Activated CD4-positive, alpha-beta memory T cell treated with anti-CD3 and anti-CD28 coated beads for 36 hours (primary cell): ENCODE measurements around the gene RHOT2. TPM values are rescaled to one million over a fixed set of nuclear protein-coding genes. Genes with fewer than 3 reads are reported as not detected.

ENCODE experiments used
- CTCF ChIA-PET: fragments of 350-600 bp; sonication (Branson Sonifier 250); formaldehyde crosslinking; loops from one replicate; lab custom pipeline; 2021; ENCODE audit warnings: antibody characterized with exemption, inconsistent platforms; lab: Charles Lee
- POLR2A ChIA-PET: fragments of 350-600 bp; sonication (Branson Sonifier 250); formaldehyde crosslinking; loops from one replicate; lab custom pipeline; 2021; ENCODE audit warnings: antibody characterized with exemption; lab: Charles Lee
- DNase-seq: peaks from one replicate; pipeline ENCODE4 v3.0.0-alpha.2; 2020
- H3K27ac Mint-ChIP-seq: one replicate; pipeline ENCODE4 v1.8.0; 2021; ENCODE audit warnings: mixed read lengths
- H3K27me3 Mint-ChIP-seq: one replicate; pipeline ENCODE4 v1.8.0; 2021; ENCODE audit warnings: mixed read lengths
- H3K36me3 Mint-ChIP-seq: one replicate; pipeline ENCODE4 v1.8.0; 2021; ENCODE audit warnings: mixed read lengths
- H3K4me1 Mint-ChIP-seq: one replicate; pipeline ENCODE4 v1.8.0; 2021; ENCODE audit warnings: low read depth, mixed read lengths
- H3K4me3 Mint-ChIP-seq: one replicate; pipeline ENCODE4 v1.8.0; 2021; ENCODE audit warnings: mild to moderate bottlenecking, mixed read lengths
- H3K9me3 Mint-ChIP-seq: one replicate; pipeline ENCODE4 v1.8.0; 2021; ENCODE audit warnings: mixed read lengths
- intact Hi-C: fragments of 100-400 bp; cut with micrococcal nuclease; formaldehyde crosslinking; loops from one replicate; pipeline ENCODE4 v1.15.1; 2023
- total RNA-seq, 2 experiments: library from RNA; stranded (reverse); gene quantifications; one replicate each; pipeline ENCODE4 v1.2.3, GENCODE V29; 2021

The RHOT2 gene
- total RNA-seq, 2 experiments from 2014 or later = 112 to 128 TPM

DNA sequence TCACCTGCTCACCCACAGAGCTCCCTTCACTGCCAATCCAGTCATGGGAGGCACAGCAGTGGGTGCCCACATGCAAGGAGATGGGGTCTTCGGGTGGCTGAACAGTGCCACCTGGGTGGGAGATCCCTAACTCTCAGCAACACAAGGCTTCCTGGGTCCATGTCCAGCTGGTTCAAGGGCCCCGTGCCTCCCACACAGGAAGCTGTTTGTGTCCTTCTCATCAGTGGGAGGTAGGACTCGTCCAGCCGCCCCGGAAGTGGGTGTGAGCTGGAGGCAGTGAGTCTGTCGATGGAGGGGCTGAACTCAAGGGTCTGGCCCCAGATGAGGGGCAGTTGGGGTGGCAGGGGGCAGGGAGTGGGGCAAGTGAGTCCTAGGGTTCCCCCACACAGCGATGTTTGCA, 36.1 kb downstream of the RHOT2 start:
- Mint-ChIP-seq H3K9me3 (no peaks in the 10 kb centered on the region), H3K4me3 (no peak overlapping the region), H3K27me3 (peaks cover 45% of the 10 kb centered on the region), H3K4me1 (peaks cover 6% of the 10 kb centered on the region), H3K36me3 (no peaks in the 10 kb centered on the region), H3K27ac (no peak overlapping the region)
- ChIA-PET POLR2A (no interaction called here), CTCF (interaction anchor here (1.1 to 2.4 kb wide), 3 partner anchors 9 to 81 kb away, joined by 3 to 9 read pairs (median 4); partner anchors contain the start of gene METRN)
- DNase-seq = no peak
- intact Hi-C loops = no loop called here

GRCh38 chr16:704552-705380, 36.8 kb downstream of the RHOT2 start:
- Mint-ChIP-seq H3K4me3 (no peak overlapping the region), H3K4me1 (peaks cover 2% of the 10 kb centered on the region), H3K9me3 (no peaks in the 10 kb centered on the region), H3K27me3 (peaks cover 51% of the 10 kb centered on the region), H3K27ac (no peak overlapping the region), H3K36me3 (no peaks in the 10 kb centered on the region)
- CTCF ChIA-PET = interaction anchor here (1.2 kb wide), 1 partner anchor 10 kb away, joined by 4 read pairs; the partner anchor contains the start of gene METRN
- intact Hi-C loops = no loop called here
- DNase-seq = no peak
- POLR2A ChIA-PET = no interaction called here

DNA sequence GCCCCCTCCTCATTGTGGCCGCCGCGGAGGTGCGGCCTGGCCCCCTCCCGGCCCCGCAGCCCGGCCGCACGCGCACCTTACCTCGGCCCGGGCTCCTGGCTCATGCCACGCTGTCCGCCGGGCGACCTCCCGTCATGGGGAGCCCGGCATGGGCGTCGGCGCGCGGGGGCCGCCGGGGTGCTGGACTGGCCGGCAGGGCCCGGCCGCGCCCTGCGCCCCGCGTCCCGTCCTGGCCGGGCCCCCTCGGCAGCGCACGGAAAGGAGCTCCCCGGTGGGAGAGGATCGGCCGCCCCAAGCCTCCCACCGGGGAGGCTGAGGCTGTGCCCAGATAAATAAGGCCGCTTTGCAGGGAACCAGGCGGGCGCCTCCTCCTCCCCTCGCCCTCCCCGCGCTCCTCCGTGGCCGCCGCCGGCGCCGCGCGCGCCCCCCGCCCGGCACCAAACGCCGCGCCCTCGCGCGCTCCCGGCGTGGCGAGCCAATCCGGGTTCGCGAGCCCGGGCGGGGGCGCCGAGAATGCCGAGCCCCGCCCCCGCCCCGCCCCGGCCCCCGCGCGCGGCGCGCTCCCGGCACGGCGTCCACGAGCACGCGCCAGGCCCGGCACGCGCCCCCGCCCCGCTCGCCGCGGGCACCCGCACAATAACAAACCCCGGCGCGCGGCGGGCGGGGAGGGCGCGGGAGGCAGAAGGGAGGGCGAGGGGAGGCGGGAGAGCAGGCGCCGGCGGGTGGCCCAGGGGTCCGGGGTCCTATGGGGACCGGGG, 37.7 kb downstream of the RHOT2 start, which contains the start of gene FBXL16:
FBXL16 (minus strand) TSS at position 371 of the 758 bp plus-strand sequence. CDS start 8,396 bp downstream, outside the sequence.
- POLR2A ChIA-PET = no interaction called here
- intact Hi-C loops = no loop called here
- peaks cover 56% of the 10 kb centered on the region for H3K27me3 Mint-ChIP-seq

GRCh38 chr16:706189-707061, 38.5 kb downstream of the RHOT2 start:
- peaks cover 56% of the 10 kb centered on the region for H3K27me3 Mint-ChIP-seq
- no peak overlapping the region for H3K27ac Mint-ChIP-seq

More for the DNA sequence above, 37.7 kb downstream of the RHOT2 start, which contains the start of gene FBXL16:
- Mint-ChIP-seq H3K9me3 (no peaks in the 10 kb centered on the region), H3K27ac (no peak within 1 kb of the TSS), H3K4me1 (no peaks in the 10 kb centered on the region), H3K4me3 (no peak within 1 kb of the TSS), H3K36me3 (no peaks in the 10 kb centered on the region)
- CTCF ChIA-PET = no interaction called here
- no peak for DNase-seq

DNA sequence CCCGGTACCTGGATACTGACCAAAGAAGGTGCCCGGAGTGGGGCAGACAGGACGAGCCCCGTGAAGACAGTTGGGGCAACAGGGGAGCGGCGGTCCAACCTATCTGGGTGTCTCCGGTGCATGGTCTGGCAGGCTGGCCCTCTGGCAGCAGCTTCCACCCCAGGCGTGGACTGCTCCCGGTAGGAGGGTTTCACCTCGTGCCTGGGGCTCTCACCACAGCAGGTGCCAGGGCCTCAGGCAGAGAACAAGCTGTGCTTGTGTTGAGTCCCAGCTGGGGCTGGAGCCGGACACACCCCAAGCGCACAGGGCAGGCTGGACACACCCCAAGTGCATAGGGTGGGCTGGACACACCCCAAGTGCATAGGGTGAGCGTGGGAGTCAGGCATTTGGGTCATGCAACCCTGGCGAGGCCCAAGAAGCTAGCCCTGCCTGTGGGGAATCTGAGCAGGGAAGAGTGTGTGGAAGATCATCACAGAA, 39.2 kb downstream of the RHOT2 start:
- CTCF ChIA-PET = interaction anchor here (1.2 to 2.0 kb wide), 3 partner anchors 12 to 78 kb away, joined by 3 to 6 read pairs (median 4); no protein-coding TSS in a partner anchor
- Mint-ChIP-seq H3K27me3 (peaks cover 51% of the 10 kb centered on the region), H3K36me3 (no peaks in the 10 kb centered on the region), H3K9me3 (no peaks in the 10 kb centered on the region), H3K4me3 (no peak overlapping the region), H3K27ac (no peak overlapping the region), H3K4me1 (no peaks in the 10 kb centered on the region)
- DNase-seq = no peak
- POLR2A ChIA-PET = interaction anchor here (1.0 kb wide), 1 partner anchor 77 kb away, joined by 3 read pairs; no protein-coding TSS in a partner anchor
- intact Hi-C loops = no loop called here

More at GRCh38 chr16:706189-707061, 38.5 kb downstream of the RHOT2 start:
- CTCF ChIA-PET = interaction anchor here (1.2 to 2.0 kb wide), 3 partner anchors 13 to 79 kb away, joined by 3 to 6 read pairs (median 4); no protein-coding TSS in a partner anchor
- H3K36me3 Mint-ChIP-seq = no peaks in the 10 kb centered on the region
- H3K9me3 Mint-ChIP-seq = no peaks in the 10 kb centered on the region
- no peak for DNase-seq
- no peak overlapping the region for H3K4me3 Mint-ChIP-seq
- intact Hi-C loops = no loop called here
- no peaks in the 10 kb centered on the region for H3K4me1 Mint-ChIP-seq
- POLR2A ChIA-PET = interaction anchor here (1.0 kb wide), 1 partner anchor 77 kb away, joined by 3 read pairs; no protein-coding TSS in a partner anchor

GRCh38 chr16:708019-708418, 40.1 kb downstream of the RHOT2 start:
- POLR2A ChIA-PET = no interaction called here
- no peak for DNase-seq
- no peaks in the 10 kb centered on the region for H3K36me3 Mint-ChIP-seq
- peaks cover 2% of the 10 kb centered on the region for H3K4me1 Mint-ChIP-seq
- H3K9me3 Mint-ChIP-seq = no peaks in the 10 kb centered on the region
- intact Hi-C loops = no loop called here
- H3K27me3 Mint-ChIP-seq = peaks cover 44% of the 10 kb centered on the region
- H3K4me3 Mint-ChIP-seq = no peak overlapping the region
- CTCF ChIA-PET = interaction anchor here (2.0 kb wide), 1 partner anchor 77 kb away, joined by 6 read pairs; no protein-coding TSS in a partner anchor
- no peak overlapping the region for H3K27ac Mint-ChIP-seq

- intact Hi-C loops = no loop called here
- Mint-ChIP-seq H3K36me3 (no peaks in the 10 kb centered on the region), H3K27me3 (peaks cover 42% of the 10 kb centered on the region), H3K9me3 (no peaks in the 10 kb centered on the region), H3K4me1 (peaks cover 2% of the 10 kb centered on the region), H3K27ac (no peak overlapping the region), H3K4me3 (no peak overlapping the region)
- ChIA-PET POLR2A (no interaction called here), CTCF (interaction anchor here (2.1 kb wide), 1 partner anchor 76 kb away, joined by 15 read pairs; no protein-coding TSS in a partner anchor)
- DNase-seq = no peak
Observed at GRCh38 chr16:708959-709358, 41.0 kb downstream of the RHOT2 start.

DNA sequence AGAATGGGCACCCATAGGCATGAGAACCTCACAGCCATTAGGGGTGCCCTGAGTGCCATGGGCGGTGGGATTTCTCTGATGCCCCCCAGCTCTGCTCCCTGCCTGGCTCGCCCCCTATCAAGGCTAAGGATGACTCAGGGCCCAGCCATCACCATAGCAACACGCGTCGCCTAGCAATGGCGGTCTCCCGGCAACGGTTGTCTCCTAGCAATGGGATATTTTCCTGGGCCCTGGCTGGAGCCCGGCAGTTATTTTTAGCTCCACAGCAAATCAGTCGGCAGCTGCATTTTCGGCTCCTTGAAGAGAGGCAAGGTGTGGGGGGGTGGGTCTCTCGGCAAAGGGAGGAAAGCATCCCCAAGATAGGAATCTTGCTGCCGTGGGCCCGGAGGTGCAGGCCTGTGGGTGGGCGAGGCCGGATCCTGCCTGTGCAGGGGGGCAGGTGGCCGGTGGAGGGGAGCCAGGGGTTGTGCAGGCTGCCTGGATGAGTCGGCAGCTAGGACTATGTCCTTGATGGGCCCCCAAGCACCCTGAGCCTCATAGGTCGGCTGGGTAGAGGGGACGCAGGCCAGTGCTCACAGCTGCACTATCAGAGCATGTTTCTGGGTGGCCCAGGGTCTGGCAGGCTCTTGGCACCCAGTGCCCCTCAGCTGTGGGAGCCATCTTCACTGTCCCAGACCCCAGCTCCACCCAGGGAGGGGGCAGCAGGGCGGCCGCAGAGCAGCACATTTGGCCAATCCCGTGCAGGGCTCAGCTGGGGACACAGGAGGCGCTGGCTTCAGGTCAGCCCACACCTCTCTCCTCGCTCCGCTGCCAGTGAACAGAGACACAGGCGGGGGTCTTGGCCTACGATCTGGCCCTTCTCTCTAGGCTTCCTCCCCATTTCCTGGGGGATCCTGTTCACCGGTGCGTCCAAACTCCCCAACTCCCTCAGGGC, 41.9 kb downstream of the RHOT2 start:
- Mint-ChIP-seq H3K4me3 (no peak overlapping the region), H3K4me1 (peaks cover 2% of the 10 kb centered on the region), H3K27ac (no peak overlapping the region), H3K27me3 (peaks cover 40% of the 10 kb centered on the region), H3K36me3 (no peaks in the 10 kb centered on the region), H3K9me3 (no peaks in the 10 kb centered on the region)
- no peak for DNase-seq
- ChIA-PET CTCF (interaction anchor here (0.6 to 2.1 kb wide), 6 partner anchors 15 to 474 kb away, joined by 3 to 15 read pairs (median 3); partner anchors contain the start of gene CIAO3), POLR2A (no interaction called here)
- intact Hi-C loops = no loop called here

DNA sequence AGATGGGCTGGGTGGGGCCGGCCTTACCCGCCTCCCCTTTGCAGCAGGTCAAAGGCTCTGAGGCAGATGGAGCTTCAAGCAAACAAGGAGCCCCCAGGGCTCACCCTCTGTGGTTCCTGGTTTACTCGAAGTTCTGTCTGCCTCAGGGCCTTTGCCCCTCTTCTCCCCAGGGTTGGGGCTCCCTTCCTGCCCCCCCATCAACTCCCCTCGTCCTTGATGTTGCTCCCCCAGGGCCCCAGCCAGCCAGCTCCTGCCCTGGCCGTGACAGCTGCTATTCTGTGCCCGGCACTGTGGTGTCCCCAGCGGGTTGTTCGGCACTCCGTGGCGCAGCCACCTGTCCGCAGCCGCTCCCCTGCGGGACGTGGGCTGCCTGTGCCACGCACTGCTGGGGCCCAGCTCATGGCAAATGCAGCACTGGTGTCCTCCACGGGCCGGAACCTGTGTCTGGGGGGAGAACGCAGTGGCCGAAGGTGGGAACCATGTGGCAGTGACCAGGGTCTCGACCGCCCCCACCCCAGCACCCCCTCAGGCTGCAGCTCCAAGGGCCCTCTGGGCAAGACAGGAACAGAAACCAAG, 42.7 kb downstream of the RHOT2 start:
- Mint-ChIP-seq H3K4me1 (peaks cover 2% of the 10 kb centered on the region), H3K27ac (no peak overlapping the region), H3K27me3 (peaks cover 40% of the 10 kb centered on the region), H3K9me3 (no peaks in the 10 kb centered on the region), H3K4me3 (no peak overlapping the region), H3K36me3 (no peaks in the 10 kb centered on the region)
- POLR2A ChIA-PET = no interaction called here
- intact Hi-C loops = loop anchor here (1.0 kb wide), 1 partner anchor 75 kb away; no protein-coding TSS in a partner anchor
- no peak for DNase-seq
- CTCF ChIA-PET = interaction anchor here (0.6 to 2.1 kb wide), 5 partner anchors 21 to 473 kb away, joined by 3 to 15 read pairs (median 3); partner anchors contain the start of gene CIAO3

- POLR2A ChIA-PET = no interaction called here
- Mint-ChIP-seq H3K27me3 (peaks cover 41% of the 10 kb centered on the region), H3K9me3 (no peaks in the 10 kb centered on the region), H3K36me3 (no peaks in the 10 kb centered on the region), H3K27ac (no peak overlapping the region), H3K4me3 (no peak overlapping the region), H3K4me1 (peaks cover 2% of the 10 kb centered on the region)
- DNase-seq = no peak
- CTCF ChIA-PET = interaction anchor here (2.1 kb wide), 1 partner anchor 74 kb away, joined by 15 read pairs; no protein-coding TSS in a partner anchor
- intact Hi-C loops = loop anchor here (1.0 kb wide), 1 partner anchor 74 kb away; no protein-coding TSS in a partner anchor
Observed at GRCh38 chr16:711084-711483, 43.2 kb downstream of the RHOT2 start.
